ENCODE measurements around the gene ZIC1.

ZIC1 gene

GRCh38 chr3:147410116-147410525, 956 bp downstream of the ZIC1 start:
- DNase-seq (ENCODE audit: low spot score): no peak

DNA sequence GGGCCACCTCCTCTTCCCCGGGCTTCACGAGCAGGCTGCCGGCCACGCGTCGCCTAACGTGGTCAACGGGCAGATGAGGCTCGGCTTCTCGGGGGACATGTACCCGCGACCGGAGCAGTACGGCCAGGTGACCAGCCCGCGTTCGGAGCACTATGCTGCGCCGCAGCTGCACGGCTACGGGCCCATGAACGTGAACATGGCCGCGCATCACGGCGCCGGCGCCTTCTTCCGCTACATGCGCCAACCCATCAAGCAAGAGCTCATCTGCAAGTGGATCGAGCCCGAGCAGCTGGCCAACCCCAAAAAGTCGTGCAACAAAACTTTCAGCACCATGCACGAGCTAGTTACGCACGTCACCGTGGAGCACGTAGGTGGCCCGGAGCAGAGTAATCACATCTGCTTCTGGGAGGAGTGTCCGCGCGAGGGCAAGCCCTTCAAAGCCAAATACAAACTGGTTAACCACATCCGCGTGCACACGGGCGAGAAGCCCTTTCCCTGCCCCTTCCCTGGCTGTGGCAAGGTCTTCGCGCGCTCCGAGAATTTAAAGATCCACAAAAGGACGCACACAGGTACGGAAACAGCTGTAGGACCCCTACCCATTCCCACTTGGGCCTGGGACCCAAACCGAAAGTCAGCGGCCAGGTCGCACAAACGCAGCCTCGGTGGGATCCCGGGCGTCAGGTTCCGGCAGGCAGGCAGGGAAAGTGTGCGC, 1.5 kb downstream of the ZIC1 start:
- DNase-seq (ENCODE audit: low spot score): no peak

- no peak for DNase-seq (ENCODE audit: low spot score)
Observed at GRCh38 chr3:147411238-147411814, 2.2 kb downstream of the ZIC1 start.

DNA sequence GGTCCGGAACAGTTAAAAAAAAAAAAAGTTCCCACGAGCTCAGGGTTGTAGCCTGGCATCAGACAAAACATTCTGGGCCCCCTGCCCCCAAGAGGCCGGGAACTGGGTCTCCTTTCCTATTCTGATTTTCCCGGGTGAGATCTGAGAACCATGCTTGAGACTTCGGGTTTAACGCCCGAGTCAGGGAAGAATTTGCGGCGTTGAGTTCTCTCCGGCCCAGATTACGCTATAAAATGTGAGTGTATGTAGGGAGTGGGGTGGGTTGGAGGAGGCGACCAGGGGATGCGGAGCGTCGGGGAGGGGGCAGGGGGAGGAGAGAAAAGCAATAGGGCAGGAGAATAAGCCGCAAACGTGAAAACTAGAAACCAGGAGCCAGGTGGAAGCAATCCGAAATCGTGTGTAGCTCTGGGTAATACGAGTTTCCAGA, 2.7 kb downstream of the ZIC1 start:
- DNase-seq (ENCODE audit: low spot score): no peak

GRCh38 chr3:147412261-147412916, 3.2 kb downstream of the ZIC1 start:
- no peak for DNase-seq (ENCODE audit: low spot score)

GRCh38 chr3:147412917-147413685, 3.9 kb downstream of the ZIC1 start:
- no peak for DNase-seq (ENCODE audit: low spot score)

DNA sequence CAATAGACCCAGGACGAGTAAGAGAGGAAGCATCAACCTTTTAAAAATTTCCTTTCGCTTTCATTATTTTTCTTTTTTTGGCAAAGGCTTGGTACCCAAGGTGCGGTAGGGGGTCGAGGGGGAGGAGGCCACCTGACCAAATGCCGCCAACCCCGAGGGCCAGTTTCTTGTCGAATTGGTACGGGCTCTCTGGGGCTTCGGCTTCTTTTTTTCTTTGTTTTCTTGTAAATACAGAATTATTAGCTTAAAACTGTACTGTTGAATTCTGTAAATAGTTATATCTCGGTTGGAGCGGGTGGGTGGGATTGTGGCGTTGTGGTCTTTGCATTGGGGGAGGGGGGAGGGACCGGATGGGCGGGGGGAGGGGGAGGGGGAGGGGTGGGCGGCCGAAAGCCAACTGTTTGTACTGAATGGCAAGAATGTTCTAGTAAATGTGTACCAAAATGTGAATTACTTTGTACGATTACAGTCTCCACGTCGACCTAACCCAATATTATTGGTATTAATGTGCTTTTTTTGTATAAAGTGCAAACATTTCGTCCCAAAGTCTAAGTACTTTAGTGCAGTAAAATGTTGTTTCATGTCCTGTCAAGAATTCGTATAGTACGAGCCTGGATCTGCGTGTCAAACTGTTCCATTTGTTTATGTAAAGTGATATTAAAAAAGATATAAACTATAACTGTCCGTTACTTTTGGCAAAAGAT, 4.7 kb downstream of the ZIC1 start:
- DNase-seq (ENCODE audit: low spot score): no peak

DNA sequence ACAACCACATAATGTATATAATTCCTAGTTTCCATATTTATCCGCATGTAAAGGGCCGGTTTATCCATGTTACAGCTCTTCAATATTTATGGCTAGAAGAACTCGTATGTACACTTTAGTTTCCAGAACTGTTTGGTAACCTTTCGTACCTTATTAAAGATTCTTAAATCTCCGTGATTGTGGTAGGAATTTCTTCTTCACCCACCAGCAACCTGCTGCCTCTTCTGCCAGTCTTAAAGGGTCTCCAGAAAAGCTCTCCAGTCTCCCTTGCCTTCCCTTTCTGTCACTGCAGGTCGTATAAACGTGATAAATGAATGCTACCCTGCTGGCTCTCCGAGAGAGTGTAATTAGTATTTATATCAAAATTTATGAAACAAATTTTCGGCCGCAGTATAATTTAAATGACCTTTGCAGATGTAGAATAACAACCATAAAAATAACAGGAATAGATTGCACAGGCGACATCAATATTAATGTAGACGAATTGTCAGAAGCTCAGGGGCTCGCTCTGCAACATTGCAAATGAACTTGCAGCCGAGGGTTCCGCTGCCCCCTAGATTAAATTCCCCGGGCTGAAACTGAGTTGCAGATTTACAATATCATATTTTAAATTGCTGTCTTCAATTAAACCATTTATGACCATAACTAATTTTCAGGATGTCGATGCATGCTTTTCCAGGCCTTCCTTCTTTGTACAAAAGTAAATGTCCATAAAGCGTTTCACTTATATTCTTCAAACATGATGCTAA, 5.4 kb downstream of the ZIC1 start:
- no peak for DNase-seq (ENCODE audit: low spot score)

- no peak for DNase-seq (ENCODE audit: low spot score)
Observed at GRCh38 chr3:147415286-147415685, 6.1 kb downstream of the ZIC1 start.

GRCh38 chr3:147415874-147416273, 6.7 kb downstream of the ZIC1 start:
- DNase-seq (ENCODE audit: low spot score): no peak

DNA sequence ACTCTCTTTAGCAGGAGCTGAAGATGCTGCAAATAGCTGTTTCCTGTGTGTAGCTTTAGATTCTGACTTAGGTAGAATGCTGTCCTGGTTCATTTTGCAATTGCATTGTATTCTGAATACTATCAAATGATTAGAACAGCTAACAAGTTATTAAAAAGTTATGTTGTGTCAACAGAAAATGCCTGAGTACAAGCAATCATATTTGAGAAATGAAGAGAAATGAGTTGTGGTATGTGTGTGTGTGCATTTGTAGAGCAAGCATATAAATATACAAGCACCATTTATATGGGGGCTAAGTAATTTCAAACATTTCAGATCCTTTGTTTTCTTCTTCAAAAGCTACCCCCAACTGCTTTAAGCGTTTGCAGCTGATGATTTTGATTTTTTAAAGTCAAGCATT, 7.8 kb downstream of the ZIC1 start:
- no peak for DNase-seq (ENCODE audit: low spot score)

DNA sequence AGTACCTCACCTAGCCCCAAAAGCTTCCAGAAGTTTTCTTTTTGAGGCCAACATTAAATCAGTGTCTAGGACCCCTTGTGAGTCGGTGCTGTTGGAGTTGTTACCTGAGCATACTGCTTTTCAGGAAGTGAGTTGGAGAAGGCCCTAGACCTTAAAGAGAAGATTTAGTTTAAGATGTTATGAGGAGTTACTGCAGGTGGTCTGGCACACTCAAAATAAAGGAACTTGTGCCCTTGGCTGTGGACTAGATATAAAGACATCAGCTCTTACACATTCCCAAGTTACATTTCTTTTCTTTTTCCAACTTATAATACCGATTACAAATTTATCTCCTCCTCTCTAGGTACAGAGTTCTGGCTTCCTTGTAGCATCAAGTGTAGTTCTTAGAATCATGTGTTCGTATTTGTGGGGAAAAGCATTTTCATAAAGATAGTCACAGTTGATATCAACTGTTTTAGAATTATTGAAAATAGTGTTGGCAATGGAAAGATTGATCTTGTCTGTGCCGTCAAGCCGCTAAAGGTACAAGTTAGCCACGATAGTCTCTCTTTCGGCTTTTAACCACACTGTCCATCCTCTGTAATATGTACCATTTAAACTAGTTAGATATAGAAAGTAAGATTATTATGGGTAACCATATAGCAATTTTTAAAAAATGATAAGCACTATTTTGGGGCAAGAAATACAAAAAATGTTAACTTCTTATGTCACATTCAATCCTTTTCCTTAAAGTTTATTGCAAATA, 8.6 kb downstream of the ZIC1 start:
- DNase-seq (ENCODE audit: low spot score): no peak

DNA sequence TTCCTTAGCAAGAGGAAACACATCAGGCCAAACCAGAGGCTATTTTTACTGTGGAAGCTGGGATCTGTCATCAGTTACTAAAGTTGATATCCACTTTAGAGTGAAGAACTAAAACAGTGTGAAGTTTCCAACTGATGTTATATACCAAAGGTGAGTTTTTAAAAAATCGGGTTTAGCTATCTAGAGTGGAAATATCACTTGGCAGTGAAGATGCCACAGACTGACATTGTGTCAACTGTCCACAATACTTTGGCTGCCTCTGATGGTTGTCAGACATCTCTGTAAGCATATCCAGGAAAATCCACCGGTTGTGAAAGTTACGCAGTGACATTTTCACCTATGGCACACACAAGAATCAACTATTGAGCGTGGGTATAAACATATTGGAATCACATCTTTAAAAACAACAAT, 9.2 kb downstream of the ZIC1 start:
- DNase-seq (ENCODE audit: low spot score): no peak

GRCh38 chr3:147418808-147419701, 9.9 kb downstream of the ZIC1 start:
- DNase-seq (ENCODE audit: low spot score): no peak

DNA sequence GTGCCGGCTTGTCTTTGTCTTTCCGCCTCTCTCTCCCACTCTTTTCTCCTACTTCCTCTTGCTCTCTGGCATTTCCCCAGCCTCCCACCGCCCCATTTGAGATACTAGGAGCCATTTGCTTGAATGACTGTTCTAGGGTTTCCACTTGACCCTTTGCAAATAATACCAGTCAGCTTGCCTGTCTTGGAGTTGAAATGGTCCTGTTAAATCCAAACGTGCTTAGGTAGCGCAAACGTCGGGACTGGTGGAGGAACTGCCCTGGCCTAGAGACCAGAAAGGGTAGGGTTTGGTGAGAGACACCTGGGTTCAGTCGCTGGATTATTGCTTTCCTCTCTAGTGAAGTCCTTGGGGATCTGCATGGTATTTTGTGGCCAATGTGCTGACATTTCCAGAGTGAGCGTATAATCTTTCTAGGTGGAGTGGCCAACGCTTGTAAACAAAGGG, 10.6 kb downstream of the ZIC1 start:
- DNase-seq (ENCODE audit: low spot score): no peak

GRCh38 chr3:147420353-147421183, 11.4 kb downstream of the ZIC1 start:
- no peak for DNase-seq (ENCODE audit: low spot score)

DNA sequence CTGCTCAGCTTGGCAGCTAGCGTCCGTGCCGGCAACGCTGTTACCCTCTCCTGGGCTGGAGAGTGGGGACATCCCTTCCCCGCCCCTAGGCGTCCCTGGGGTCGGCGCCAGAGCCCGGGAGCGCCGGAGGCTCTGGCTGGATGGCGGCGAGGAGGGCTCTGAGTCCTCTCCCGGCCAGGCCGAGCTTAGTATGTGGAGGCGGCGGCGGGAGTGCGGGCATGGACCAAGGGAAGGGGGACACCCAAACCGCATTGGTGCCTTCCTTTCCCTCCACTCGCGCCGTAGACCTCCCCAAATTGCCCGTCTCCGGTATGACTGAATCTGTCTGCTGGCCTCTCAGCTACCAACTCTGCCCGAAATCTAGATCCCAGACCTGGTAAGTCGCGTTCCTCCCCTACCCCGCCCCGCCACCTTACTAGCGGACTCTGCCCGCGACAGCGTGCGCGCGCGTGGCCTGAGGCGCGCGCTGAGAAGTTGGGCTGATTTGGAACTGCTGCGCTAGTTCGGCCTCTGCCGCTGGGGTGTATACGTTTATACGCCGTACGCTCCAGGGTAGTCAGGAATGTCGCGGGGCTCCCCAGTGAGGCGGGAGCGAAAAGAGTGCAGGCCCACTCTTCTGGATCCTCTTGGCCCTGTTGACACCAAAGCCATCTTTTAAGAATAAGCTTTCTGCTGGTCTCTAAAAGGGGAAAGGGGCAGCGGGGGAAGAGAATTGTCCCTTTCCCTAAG, 12.2 kb downstream of the ZIC1 start:
- DNase-seq (ENCODE audit: low spot score): no peak

DNA sequence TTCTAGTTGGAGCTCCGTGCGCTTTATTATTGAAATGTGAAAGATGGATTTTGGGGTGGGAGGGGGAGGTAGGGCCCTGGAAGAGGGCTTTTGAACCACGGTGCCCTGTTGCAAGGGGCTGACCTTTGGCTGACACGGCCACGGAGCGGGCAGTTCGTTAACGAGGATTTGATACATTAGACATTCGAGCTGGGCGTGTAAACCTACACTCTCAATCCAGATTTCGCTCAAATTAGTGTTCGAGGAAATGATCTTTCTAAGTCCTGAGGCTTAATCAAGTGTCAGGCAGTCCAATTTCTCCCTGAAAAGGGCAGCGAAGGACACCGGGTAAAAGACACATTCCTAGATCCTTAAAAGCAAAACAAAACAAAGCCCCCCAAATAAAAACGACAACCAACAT, 13.0 kb downstream of the ZIC1 start:
- DNase-seq (ENCODE audit: low spot score): no peak

Measured in HuH-7 (cell line).